GM21825 (cell line): ENCODE results near the gene KIAA1217.

ENCODE experiments used
- ATAC-seq: cut with Tn5 transposase; IDR thresholded peaks from one replicate; pipeline ENCODE4 v1.9.1; 2021; ENCODE audit warnings: mild to moderate bottlenecking, moderate library complexity; ENCODE audit not compliant: unreplicated experiment

KIAA1217 gene

GRCh38 chr10:24531439-24531838 lies 322.5 kb downstream of the KIAA1217 start:
- ATAC-seq, result no peak

GRCh38 chr10:24533981-24534380 lies 325.0 kb downstream of the KIAA1217 start:
- no peak for ATAC-seq

GRCh38 chr10:24536636-24537035 lies 327.7 kb downstream of the KIAA1217 start:
- ATAC-seq, result no peak

- ATAC-seq, result no peak
Measured at GRCh38 chr10:24541239-24541753, 332.4 kb downstream of the KIAA1217 start.

DNA sequence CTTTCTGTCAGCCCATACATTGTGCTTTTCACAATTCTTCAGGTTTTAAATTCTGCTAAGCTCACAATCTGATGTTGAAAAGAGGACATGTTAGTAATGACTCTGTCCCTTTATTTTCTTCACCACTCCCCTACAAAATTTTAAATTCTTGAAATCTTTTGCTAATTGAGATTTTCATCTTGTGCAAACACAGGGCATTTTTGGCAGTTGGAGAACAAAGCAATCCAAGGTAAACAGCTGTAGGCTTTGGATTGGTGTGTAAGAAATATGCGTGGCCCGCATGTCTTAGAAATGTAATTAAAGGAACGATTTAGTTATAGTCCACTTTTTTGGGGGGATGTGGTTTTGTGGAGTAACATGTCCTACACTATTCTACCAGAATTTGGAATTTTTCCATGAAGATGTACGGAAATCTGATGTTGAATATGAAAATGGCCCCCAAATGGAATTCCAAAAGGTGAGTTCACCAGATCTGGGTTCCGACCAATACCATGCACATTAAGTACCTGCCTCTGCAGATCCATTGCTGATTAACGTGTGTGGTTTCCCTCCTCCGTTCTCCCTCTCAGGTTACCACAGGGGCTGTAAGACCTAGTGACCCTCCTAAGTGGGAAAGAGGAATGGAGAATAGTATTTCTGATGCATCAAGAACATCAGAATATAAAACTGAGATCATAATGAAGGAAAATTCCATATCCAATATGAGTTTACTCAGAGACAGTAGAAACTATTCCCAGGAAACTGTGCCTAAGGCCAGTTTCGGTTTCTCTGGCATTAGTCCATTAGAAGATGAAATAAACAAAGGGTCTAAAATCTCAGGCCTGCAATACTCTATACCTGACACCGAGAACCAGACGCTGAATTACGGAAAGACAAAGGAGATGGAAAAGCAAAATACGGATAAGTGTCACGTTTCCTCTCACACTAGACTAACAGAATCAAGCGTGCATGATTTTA lies 333.7 kb downstream of the KIAA1217 start:
- no peak for ATAC-seq

DNA sequence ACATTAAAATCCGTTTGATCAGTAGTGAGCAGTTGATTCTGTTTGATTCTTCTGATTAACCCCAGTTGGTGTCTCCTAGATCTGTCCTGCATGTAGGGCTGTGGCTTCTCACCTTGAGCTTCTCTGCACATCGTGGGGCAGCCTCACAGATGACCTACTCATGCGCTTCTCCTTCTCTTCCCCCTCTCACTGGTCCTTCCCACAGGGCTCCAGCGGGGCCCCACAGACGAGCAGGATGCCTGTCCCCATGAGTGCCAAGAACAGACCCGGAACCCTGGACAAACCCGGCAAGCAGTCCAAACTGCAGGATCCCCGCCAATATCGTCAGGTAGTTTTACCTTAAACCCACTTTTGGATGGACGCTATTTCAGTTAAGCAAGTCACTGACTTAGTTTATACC lies 335.8 kb downstream of the KIAA1217 start:
- ATAC-seq, result no peak

GRCh38 chr10:24545585-24545984 lies 336.6 kb downstream of the KIAA1217 start:
- no peak for ATAC-seq

GRCh38 chr10:24550680-24551079 lies 341.7 kb downstream of the KIAA1217 start:
- no peak for ATAC-seq

GRCh38 chr10:24551161-24551560 lies 342.2 kb downstream of the KIAA1217 start:
- no peak for ATAC-seq

GRCh38 chr10:24552346-24553016 lies 343.5 kb downstream of the KIAA1217 start:
- ATAC-seq, result peak; percentile 49

- ATAC-seq, result no peak
Measured at GRCh38 chr10:24553051-24553612, 344.2 kb downstream of the KIAA1217 start.

GRCh38 chr10:24554036-24554435 lies 345.1 kb downstream of the KIAA1217 start:
- no peak for ATAC-seq

DNA sequence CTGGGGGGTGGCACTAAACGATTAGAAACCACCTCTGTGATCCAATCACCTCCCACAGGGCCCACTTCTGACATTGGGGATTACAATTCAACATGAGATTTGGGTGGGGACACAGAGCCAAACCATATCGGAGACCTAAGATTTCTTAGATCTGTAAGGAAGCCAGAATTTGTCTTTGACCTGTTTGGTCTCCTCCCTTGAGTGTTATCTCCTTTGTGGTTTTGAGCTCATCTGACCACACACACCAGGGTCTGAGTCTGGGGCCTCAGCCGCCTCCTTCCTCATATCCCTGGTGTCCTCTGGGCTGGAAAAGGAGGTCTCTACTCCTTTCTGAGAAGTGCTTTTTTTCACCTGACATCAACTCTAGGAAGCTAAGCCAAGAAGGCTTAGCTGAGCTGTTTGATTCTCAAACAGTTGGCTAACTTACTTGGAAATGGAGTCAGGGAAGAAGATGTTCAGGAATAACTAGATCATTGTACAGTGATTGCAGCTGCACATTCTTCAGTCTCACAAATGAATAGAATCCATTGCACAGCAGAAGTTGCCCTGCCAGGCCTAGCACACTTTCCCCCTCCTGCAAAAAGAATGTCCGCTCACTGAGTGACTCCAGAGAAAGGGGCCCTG lies 347.3 kb downstream of the KIAA1217 start:
- ATAC-seq, result no peak

DNA sequence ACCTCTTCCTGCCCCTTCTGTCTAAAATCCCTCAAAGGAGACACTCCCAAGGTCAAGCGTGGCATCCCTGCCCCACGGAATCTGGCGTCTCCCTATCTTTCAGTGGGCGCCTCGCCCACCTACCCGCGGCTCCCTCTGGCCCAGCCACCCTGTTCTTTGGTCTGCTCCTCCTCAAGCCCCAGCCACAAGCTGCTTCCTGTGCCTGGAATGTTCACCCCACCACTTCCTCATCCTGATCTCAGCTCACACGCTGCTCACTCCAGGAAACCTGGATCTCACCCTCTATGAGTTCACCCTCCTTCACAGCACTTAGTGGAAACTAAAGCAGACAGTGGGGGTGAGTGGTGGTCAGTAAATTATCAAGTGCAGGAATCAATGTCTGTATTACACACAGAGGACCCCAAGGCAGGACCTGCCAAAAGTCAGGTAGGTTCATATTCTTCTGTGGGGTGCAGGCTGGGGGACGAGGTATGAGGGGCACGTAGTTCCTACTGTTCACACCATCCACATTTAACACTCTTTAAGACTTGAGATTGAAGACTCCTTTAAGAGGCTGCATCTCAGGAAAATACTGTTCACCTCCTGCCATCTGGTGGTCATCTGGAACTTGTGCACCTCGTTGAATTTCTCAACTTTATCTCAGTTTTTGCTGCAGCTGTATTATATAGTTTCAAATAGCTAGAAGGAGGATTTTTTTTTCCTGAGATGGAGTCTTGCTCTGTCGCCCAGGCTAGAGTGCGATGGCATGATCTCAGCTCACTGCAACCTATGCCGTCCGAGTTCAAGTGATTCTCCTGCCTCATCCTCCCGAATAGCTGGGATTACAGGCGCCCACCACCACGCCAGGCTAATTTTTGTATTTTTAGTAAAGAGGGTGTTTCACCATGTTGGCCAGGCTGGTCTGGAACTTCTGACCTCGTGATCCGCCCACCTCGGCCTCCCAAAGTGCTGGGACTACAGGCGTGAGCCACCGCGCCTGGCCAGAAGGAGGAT lies 348.1 kb downstream of the KIAA1217 start:
- ATAC-seq, result no peak

- no peak for ATAC-seq
Measured at GRCh38 chr10:24561453-24561852, 352.5 kb downstream of the KIAA1217 start.

GRCh38 chr10:24568042-24568441 lies 359.1 kb downstream of the KIAA1217 start:
- no peak for ATAC-seq

GRCh38 chr10:24569330-24569796 lies 360.4 kb downstream of the KIAA1217 start:
- ATAC-seq, result no peak

DNA sequence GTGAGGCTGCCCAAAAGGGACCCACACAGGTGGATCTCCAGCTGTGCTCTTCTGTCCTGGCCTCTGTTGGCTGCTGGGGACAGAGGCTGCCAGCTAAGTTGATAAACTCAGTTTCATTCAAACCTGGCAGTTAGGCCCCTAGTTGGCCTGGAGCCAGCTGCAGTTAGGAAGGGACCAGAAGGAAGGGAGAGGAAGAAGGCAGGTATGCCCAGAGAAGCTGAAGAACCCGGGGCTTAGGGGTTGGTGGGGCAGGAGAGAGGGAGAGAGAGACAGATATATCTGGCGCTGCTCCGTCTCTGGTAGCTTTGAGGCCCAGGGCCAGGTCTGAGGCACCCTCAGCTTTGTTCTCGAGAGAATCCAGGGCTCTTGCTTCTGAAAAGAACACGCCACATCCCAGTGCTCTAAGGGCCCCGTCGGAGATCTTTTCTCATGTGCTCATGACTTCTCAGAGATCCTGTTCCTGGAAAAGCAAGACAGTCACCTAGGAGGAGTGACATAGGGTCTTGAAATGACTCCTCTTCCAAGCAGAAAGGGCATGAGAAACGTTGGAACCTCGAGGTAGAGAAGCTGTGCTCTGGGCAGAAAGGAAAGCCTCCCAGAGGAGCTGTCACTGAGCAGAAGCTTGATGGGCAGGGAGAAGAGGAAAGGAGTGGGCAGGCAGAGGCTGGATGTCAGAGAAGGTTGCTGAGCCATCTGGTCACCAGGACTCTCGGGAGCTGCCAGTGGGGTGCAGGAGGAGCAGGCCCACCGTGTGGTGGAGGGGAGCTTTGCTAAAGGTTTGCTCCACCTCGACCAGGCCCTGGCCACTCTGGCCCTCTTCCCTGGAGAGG lies 361.1 kb downstream of the KIAA1217 start:
- no peak for ATAC-seq
